Testis (tissue), 2 donors: Measurements from ENCODE around the gene E2F7.

Experiments used
- CTCF ChIP-seq, 3 experiments: fragments of 450-650 bp in 2 of 3; fragments of 200-600 bp in 1 of 3; sonication (generic) in 1 of 3; IDR thresholded peaks; one replicate each; pipeline ENCODE4 v1.5.1; 2016 to 2019; ENCODE audit warnings: antibody characterized with exemption in 3 of 3, mild to moderate bottlenecking in 2 of 3, moderate library complexity in 1 of 3
- POLR2A ChIP-seq: fragments of 450-650 bp; IDR thresholded peaks from one replicate; pipeline ENCODE4 v1.6.1; 2017; ENCODE audit warnings: antibody characterized with exemption, mild to moderate bottlenecking, moderate library complexity

GRCh38 chr12:76990716-76991115, 74.7 kb downstream of the E2F7 start:
- TF ChIP-seq POLR2A (no peak), CTCF (IDR thresholded peaks at IDR 0.05) (no peak)
